Body of pancreas (tissue), 4 donors: ENCODE results near the gene RBM4B. TPM values are rescaled to one million over a fixed set of nuclear protein-coding genes. Genes with fewer than 3 reads are reported as not detected.

ENCODE experiments used
- ATAC-seq: fragments of 150-250 bp; one replicate; pipeline ENCODE4 v1.9.1; 2016
- DNase-seq, 4 donors: peaks; one replicate each; pipeline ENCODE4 v3.0.0-alpha.2; 2019
- H3K27ac ChIP-seq, 4 donors: fragments of 200-600 bp; sonication (generic); 1 replicate in 3 of 4; 2 replicates in 1 of 4; pipeline versions ENCODE4 v1.5.1 to v1.6.1; 2016 to 2019; ENCODE audit warnings: mild to moderate bottlenecking in 1 of 4, mixed read lengths in 1 of 4, moderate library complexity in 1 of 4
- H3K27me3 ChIP-seq, 2 donors: fragments of 200-600 bp; sonication (generic); one replicate each; pipeline ENCODE4 v1.6.0; 2016; ENCODE audit warnings: mild to moderate bottlenecking in 1 of 2
- H3K36me3 ChIP-seq, 2 donors: fragments of 200-600 bp; sonication (generic); replicated peaks in 1 of 2; 2 replicates each; pipeline ENCODE4 v1.5.1; 2016; ENCODE audit warnings: low read depth in 2 of 2; ENCODE audit not compliant: insufficient read depth in 1 of 2
- H3K4me1 ChIP-seq: fragments of 200-600 bp; sonication (generic); one replicate; pipeline ENCODE4 v1.6.0; 2016
- H3K4me3 ChIP-seq, 2 donors: fragments of 200-600 bp; sonication (generic); 1 replicate in 1 of 2; 2 replicates in 1 of 2; pipeline ENCODE4 v1.5.1; 2016 to 2019
- H3K9me3 ChIP-seq, 3 donors: fragments of 200-600 bp; sonication (generic); 1 replicate in 2 of 3; 2 replicates in 1 of 3; pipeline ENCODE4 v1.5.1; 2016
- CTCF ChIP-seq, 7 experiments: fragments of 450-650 bp in 4 of 7; fragments of 200-600 bp in 3 of 7; sonication (generic) in 3 of 7; IDR thresholded peaks; one replicate each; pipeline ENCODE4 v1.5.1; 2016 to 2019; ENCODE audit warnings: antibody characterized with exemption in 7 of 7
- POLR2A ChIP-seq, 3 donors: fragments of 450-650 bp; IDR thresholded peaks; one replicate each; pipeline ENCODE4 v1.6.1; 2016; ENCODE audit warnings: antibody characterized with exemption in 3 of 3, mild to moderate bottlenecking in 2 of 3
- WGBS, 2 donors: methylation state at CpG; one replicate each; pipeline ENCODE4 v1.1.5; 2017; 5-methylcytosine and 5-hydroxymethylcytosine counted together
- intact Hi-C: fragments of 100-400 bp; cut with DNase I; formaldehyde crosslinking; loops from one replicate; pipeline ENCODE4 v1.15.1; 2023
- total RNA-seq, 2 donors: library from RNA; depleted of rRNA; stranded (reverse); fragments of >200 nt; gene quantifications; one replicate each; pipeline ENCODE4 v1.1.0, GENCODE V29; 2016

RBM4B gene
- total RNA-seq, 2 donors from 2014 or later: 13.2 to 22.6 TPM

- 89 to 100% methylated on average over 1 to 9 of the region's 9 CpGs for WGBS, 2 donors
- Histone ChIP-seq H3K4me1 (no peaks in the 10 kb centered on the region), H3K36me3 (peaks cover 0 to 3% of the 10 kb centered on the region in 2 donors), H3K9me3 (no peaks in the 10 kb centered on the region), H3K27me3 (no peaks in the 10 kb centered on the region), H3K27ac (no peak overlapping the region), H3K4me3 (no peak overlapping the region)
- TF ChIP-seq CTCF (IDR thresholded peaks at IDR 0.05): no peak
- no peak for TF ChIP-seq POLR2A (IDR thresholded peaks at IDR 0.05)
- DNase-seq (no peak), ATAC-seq (no peak)
- intact Hi-C loops: loop anchor here (2.0 kb wide), 1 partner anchor 137 kb away; no protein-coding TSS in a partner anchor
These were observed 18.5 kb upstream of the RBM4B start for GRCh38 chr11:66696146-66696545.

GRCh38 chr11:66694732-66695207 lies 17.1 kb upstream of the RBM4B start:
- ATAC-seq (peak; percentile 97), DNase-seq (peak; percentile 93 to 97 (median 96))
- Histone ChIP-seq H3K36me3 (peaks cover 0 to 3% of the 10 kb centered on the region in 2 donors), H3K4me1 (no peaks in the 10 kb centered on the region), H3K9me3 (no peaks in the 10 kb centered on the region), H3K4me3 (no peak overlapping the region), H3K27me3 (no peaks in the 10 kb centered on the region), H3K27ac (peak overlapping the region in 1 of 4 donors; percentile 22)
- intact Hi-C loops: no loop called here
- no peak for TF ChIP-seq POLR2A (IDR thresholded peaks at IDR 0.05)
- peak; percentile 93 to 99 (median 98) for TF ChIP-seq CTCF (IDR thresholded peaks at IDR 0.05)
- WGBS, 2 donors: 0 to 17% methylated on average over 1 to 6 of the region's 6 CpGs

DNA sequence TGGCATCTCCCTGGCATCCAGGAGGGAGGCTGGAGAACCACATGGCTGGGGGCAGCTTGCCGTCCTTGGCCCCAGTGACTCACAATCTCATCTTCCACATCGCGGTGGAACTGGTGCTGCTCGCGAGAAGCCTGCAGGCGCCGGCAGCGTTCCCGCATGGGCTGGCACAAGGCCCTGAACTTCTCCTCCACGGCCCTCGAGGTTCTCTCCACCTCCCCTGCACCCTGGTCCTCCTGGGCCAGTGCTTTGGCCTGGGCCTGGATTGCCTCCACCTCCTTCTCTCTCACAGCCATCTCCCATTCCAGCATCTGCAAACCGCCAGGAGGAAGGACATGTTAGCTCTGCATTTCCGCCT lies 16.3 kb upstream of the RBM4B start:
- 59 to 67% methylated on average over 4 to 13 of the region's 13 CpGs for WGBS, 2 donors
- no peak overlapping the region for H3K27ac ChIP-seq
- H3K4me3 ChIP-seq: no peak overlapping the region
- no peaks in the 10 kb centered on the region for H3K27me3 ChIP-seq
- no peaks in the 10 kb centered on the region for H3K9me3 ChIP-seq
- DNase-seq (no peak), ATAC-seq (no peak)
- no peak for TF ChIP-seq POLR2A (IDR thresholded peaks at IDR 0.05)
- no peak for TF ChIP-seq CTCF (IDR thresholded peaks at IDR 0.05)
- H3K36me3 ChIP-seq: no peaks in the 10 kb centered on the region
- intact Hi-C loops: no loop called here
- H3K4me1 ChIP-seq: no peaks in the 10 kb centered on the region

GRCh38 chr11:66693356-66694055 lies 15.8 kb upstream of the RBM4B start:
- TF ChIP-seq CTCF (IDR thresholded peaks at IDR 0.05): no peak
- no peak for TF ChIP-seq POLR2A (IDR thresholded peaks at IDR 0.05)
- ATAC-seq (no peak), DNase-seq (no peak)
- 90 to 92% methylated on average over 15 of the region's 15 CpGs for WGBS, 2 donors
- Histone ChIP-seq H3K27me3 (no peaks in the 10 kb centered on the region), H3K36me3 (peaks cover 0 to 2% of the 10 kb centered on the region in 2 donors), H3K4me3 (no peak overlapping the region), H3K27ac (no peak overlapping the region), H3K4me1 (no peaks in the 10 kb centered on the region), H3K9me3 (no peaks in the 10 kb centered on the region)
- intact Hi-C loops: no loop called here

DNA sequence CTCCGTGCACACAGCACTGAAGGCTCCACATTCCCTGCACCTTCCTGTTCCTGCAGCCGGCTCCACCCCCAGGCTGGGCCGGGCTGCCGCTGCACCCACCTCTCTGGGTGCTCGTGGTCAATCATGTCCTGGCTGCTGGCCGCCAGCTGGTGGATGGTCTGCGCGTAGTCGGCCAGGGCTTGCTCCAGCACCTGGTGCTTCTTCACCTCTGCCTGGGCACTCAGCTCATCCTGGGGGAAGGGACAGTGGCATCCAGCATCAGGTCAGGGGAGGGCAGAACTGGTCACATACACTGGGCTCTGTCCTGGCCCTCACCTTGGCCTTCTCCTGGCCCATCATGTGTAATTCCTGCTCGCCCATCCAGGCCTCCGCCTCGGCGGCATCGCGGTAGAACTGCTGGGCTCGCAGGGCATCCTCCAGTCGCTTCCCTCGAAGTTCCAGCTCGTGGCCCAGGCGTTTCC lies 15.2 kb upstream of the RBM4B start:
- no peaks in the 10 kb centered on the region for H3K9me3 ChIP-seq
- intact Hi-C loops: no loop called here
- ATAC-seq: no peak
- no peak overlapping the region for H3K4me3 ChIP-seq
- no peak for DNase-seq
- no peaks in the 10 kb centered on the region for H3K4me1 ChIP-seq
- no peak for TF ChIP-seq CTCF (IDR thresholded peaks at IDR 0.05)
- no peak for TF ChIP-seq POLR2A (IDR thresholded peaks at IDR 0.05)
- WGBS, 2 donors: 86 to 87% methylated on average over 8 to 17 of the region's 20 CpGs
- no peak overlapping the region for H3K27ac ChIP-seq
- H3K36me3 ChIP-seq: peaks cover 0 to 2% of the 10 kb centered on the region in 2 donors
- no peaks in the 10 kb centered on the region for H3K27me3 ChIP-seq
